Measurements from ENCODE around the gene GGTLC1. TPM values are rescaled to one million over a fixed set of nuclear protein-coding genes. Genes with fewer than 3 reads are reported as not detected.

The GGTLC1 gene
- total RNA-seq, 1 experiment from 2014 or later = not detected

DNA sequence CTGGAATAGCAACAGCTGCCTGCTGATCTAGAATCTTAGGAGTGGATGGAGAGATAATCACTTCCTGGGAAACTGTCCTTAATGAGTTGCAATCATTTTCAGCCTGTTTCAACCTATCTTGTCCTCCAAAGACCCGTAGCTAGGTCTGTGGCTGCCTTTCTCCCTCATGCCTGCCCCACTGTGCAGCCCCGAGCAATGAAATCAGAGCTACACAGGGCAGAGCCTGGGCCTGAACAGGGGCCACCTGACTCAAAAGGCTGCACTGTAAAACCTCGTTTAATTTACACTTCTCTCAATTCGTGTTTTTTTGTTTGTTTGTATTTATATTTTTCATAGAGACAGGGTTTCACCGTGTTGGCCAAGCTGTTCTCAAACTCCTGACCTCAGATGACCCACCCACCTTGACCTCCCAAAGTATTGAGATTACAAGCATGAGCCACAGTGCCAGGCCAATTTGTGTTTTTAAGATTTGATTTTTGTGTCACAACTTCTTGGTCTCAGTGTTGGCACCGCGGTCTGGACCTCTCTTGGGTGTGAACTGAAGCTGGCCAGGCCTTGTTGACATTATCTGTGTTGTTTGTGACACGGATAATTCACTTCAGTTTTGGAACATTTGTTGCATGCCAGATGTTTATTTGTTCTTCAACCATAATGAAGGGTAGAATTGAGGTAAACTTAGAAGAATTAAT lies 21.5 kb downstream of the GGTLC1 start:
- Mint-ChIP-seq H3K27ac (ENCODE audit: unreplicated experiment) (no peak overlapping the region), H3K36me3 (ENCODE audit: insufficient read depth, unreplicated experiment) (no peaks in the 10 kb centered on the region), H3K27me3 (ENCODE audit: unreplicated experiment) (no peaks in the 10 kb centered on the region), H3K4me3 (ENCODE audit: low read depth, unreplicated experiment) (no peak overlapping the region), H3K4me1 (ENCODE audit: low read depth, unreplicated experiment) (no peaks in the 10 kb centered on the region), H3K9me3 (ENCODE audit: low read depth, unreplicated experiment) (no peaks in the 10 kb centered on the region)
- intact Hi-C loops (cut with micrococcal nuclease; ENCODE audit: unreplicated experiment) = no loop called here
- CTCF ChIA-PET = no interaction called here
- TF ChIP-seq, protein P1, sequence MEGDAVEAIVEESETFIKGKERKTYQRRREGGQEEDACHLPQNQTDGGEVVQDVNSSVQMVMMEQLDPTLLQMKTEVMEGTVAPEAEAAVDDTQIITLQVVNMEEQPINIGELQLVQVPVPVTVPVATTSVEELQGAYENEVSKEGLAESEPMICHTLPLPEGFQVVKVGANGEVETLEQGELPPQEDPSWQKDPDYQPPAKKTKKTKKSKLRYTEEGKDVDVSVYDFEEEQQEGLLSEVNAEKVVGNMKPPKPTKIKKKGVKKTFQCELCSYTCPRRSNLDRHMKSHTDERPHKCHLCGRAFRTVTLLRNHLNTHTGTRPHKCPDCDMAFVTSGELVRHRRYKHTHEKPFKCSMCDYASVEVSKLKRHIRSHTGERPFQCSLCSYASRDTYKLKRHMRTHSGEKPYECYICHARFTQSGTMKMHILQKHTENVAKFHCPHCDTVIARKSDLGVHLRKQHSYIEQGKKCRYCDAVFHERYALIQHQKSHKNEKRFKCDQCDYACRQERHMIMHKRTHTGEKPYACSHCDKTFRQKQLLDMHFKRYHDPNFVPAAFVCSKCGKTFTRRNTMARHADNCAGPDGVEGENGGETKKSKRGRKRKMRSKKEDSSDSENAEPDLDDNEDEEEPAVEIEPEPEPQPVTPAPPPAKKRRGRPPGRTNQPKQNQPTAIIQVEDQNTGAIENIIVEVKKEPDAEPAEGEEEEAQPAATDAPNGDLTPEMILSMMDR (IDR thresholded peaks at IDR 0.05; ENCODE audit: unreplicated experiment) = no peak
- BruUV-seq (replicated peaks) = no TSS peak
- no peak for DNase-seq

DNA sequence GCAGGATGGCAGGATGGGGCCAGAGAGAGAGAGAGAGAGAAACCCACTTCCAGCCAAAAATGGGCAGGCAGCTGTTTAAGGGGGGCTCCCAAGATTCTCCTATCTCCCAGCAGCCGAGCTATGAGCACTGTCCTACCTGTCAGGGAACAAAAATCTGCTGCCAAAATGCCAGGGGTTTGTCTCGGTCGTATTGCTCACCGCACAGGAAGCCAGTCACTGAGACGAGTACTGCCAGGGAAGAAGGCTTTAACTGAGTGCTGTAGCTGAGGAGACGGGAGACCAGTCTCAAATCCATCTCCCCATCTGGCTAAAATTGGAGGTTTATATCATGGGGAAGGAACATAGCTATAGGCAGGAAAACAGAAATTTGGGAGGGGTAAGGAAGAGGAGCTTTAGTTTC lies 22.3 kb downstream of the GGTLC1 start:
- intact Hi-C loops (cut with micrococcal nuclease; ENCODE audit: unreplicated experiment) = no loop called here
- TF ChIP-seq, protein P1 (IDR thresholded peaks at IDR 0.05; ENCODE audit: unreplicated experiment) = no peak
- no TSS peak for BruUV-seq (replicated peaks)
- no peak overlapping the region for H3K4me3 Mint-ChIP-seq (ENCODE audit: low read depth, unreplicated experiment)
- CTCF ChIA-PET = no interaction called here
- no peak overlapping the region for H3K27ac Mint-ChIP-seq (ENCODE audit: unreplicated experiment)
- no peaks in the 10 kb centered on the region for H3K9me3 Mint-ChIP-seq (ENCODE audit: low read depth, unreplicated experiment)
- no peak for DNase-seq
- no peaks in the 10 kb centered on the region for H3K36me3 Mint-ChIP-seq (ENCODE audit: insufficient read depth, unreplicated experiment)
- no peaks in the 10 kb centered on the region for H3K4me1 Mint-ChIP-seq (ENCODE audit: low read depth, unreplicated experiment)
- no peaks in the 10 kb centered on the region for H3K27me3 Mint-ChIP-seq (ENCODE audit: unreplicated experiment)

DNA sequence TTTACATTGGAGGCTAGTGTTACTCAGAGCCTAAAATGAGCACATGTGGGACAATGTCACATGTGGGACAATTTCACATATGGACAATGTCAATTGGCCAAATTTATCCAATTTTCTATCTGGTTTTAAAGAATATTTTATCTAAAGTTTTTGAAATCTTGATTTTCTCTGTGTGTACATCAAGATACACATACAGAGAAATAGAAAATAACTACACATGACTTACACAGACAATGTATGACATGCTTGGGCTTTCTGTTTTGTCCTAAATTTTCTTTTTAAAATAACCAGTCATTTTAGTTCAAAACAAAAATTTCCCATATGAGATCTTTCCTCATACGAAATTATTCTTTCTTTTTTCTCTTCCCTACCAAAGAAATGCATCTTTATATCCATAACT lies 24.6 kb downstream of the GGTLC1 start:
- TF ChIP-seq, protein P1 (IDR thresholded peaks at IDR 0.05; ENCODE audit: unreplicated experiment) = no peak
- Mint-ChIP-seq H3K27me3 (ENCODE audit: unreplicated experiment) (no peaks in the 10 kb centered on the region), H3K4me1 (ENCODE audit: low read depth, unreplicated experiment) (no peaks in the 10 kb centered on the region), H3K36me3 (ENCODE audit: insufficient read depth, unreplicated experiment) (no peaks in the 10 kb centered on the region), H3K9me3 (ENCODE audit: low read depth, unreplicated experiment) (no peaks in the 10 kb centered on the region), H3K27ac (ENCODE audit: unreplicated experiment) (no peak overlapping the region), H3K4me3 (ENCODE audit: low read depth, unreplicated experiment) (no peak overlapping the region)
- CTCF ChIA-PET = no interaction called here
- no peak for DNase-seq
- intact Hi-C loops (cut with micrococcal nuclease; ENCODE audit: unreplicated experiment) = no loop called here
- BruUV-seq (replicated peaks) = no TSS peak

DNA sequence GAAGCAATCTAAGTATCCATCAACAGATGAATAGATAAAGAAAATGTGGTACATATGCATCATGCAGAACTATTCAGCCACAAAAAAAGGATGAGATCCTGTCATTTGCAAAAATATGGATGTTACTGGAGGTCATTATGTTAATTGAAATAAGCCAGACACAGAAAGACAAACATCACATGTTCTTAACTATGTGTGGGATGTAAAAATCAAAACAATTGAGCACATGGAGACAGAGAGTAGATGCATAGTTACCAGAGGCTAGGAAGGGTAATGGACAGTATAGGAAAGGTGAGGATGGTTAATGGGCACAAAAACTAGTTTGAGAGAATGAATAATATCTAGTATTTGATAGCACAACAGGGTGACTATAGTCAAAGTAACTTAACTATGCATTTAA lies 26.3 kb downstream of the GGTLC1 start:
- intact Hi-C loops (cut with micrococcal nuclease; ENCODE audit: unreplicated experiment) = no loop called here
- H3K4me3 Mint-ChIP-seq (ENCODE audit: low read depth, unreplicated experiment) = no peak overlapping the region
- no peak overlapping the region for H3K27ac Mint-ChIP-seq (ENCODE audit: unreplicated experiment)
- CTCF ChIA-PET = no interaction called here
- TF ChIP-seq, protein P1 (IDR thresholded peaks at IDR 0.05; ENCODE audit: unreplicated experiment) = no peak
- H3K27me3 Mint-ChIP-seq (ENCODE audit: unreplicated experiment) = no peaks in the 10 kb centered on the region
- H3K4me1 Mint-ChIP-seq (ENCODE audit: low read depth, unreplicated experiment) = no peaks in the 10 kb centered on the region
- H3K36me3 Mint-ChIP-seq (ENCODE audit: insufficient read depth, unreplicated experiment) = no peaks in the 10 kb centered on the region
- DNase-seq = no peak
- H3K9me3 Mint-ChIP-seq (ENCODE audit: low read depth, unreplicated experiment) = no peaks in the 10 kb centered on the region
- no TSS peak for BruUV-seq (replicated peaks)
